ENCODE results near the gene JARID2. TPM values are rescaled to one million over a fixed set of nuclear protein-coding genes. Genes with fewer than 3 reads are reported as not detected.

The JARID2 gene
- total and polyA plus RNA-seq, 10 of the 15 experiments (the other 5 are each of a cell fraction or from before 2014, with no cell fraction given) = 4.2 to 21.6 (median 11.7) TPM

GRCh38 chr6:15511248-15512125 is 265.6 kb downstream of the JARID2 start:
- ATAC-seq (no peak), FAIRE-seq (no peak), DNase-seq (ENCODE audit: low read depth, low spot score) (no peak)
- Histone ChIP-seq H2AFZ (ENCODE audit: control insufficient read depth, low read depth, low read length) (no peak overlapping the region), H3K27ac (ENCODE audit: control insufficient read depth, insufficient read depth) (no peak overlapping the region), H3K4me1 (ENCODE audit: control insufficient read depth, insufficient read depth, low read length) (no peaks in the 10 kb centered on the region), H3K9me3 (replicated peaks; ENCODE audit: control insufficient read depth, insufficient read depth, low read length) (no peaks in the 10 kb centered on the region), H3K36me3 (ENCODE audit: control insufficient read depth in 2 of 2, insufficient read depth in 2 of 2, low read length in 1 of 2) (peaks cover 33 to 47% of the 10 kb centered on the region in 2 experiments), H3K27me3 (replicated peaks in 1 of 2; ENCODE audit: control insufficient read depth in 2 of 2, insufficient read depth in 2 of 2, low read length in 1 of 2) (no peaks in the 10 kb centered on the region), H3K4me3 (no peak overlapping the region), H4K20me1 (ENCODE audit: control insufficient read depth, insufficient read depth) (no peaks in the 10 kb centered on the region), H3K9ac (ENCODE audit: control insufficient read depth, insufficient read depth, low read length) (no peak overlapping the region), H3K79me2 (ENCODE audit: control insufficient read depth, insufficient read depth, low read length) (no peaks in the 10 kb centered on the region), H3K4me2 (ENCODE audit: control insufficient read depth, insufficient read depth) (no peak overlapping the region)
- ChIA-PET POLR2A (no interaction called here), CTCF (interaction anchor here (2.9 kb wide), 1 partner anchor 113 kb away, joined by 19 read pairs; no protein-coding TSS in a partner anchor), SMC1A (ENCODE audit: uncharacterized antibody, unreplicated experiment) (no interaction called here), RAD21 (ENCODE audit: unreplicated experiment) (interaction anchor here (0.6 kb wide), 1 partner anchor 1252 kb away, joined by 3 read pairs; no protein-coding TSS in a partner anchor)
- no TSS peak for BruUV-seq (replicated peaks)
- 73% methylated on average over 14 of the region's 14 CpGs for WGBS (ENCODE audit: insufficient coverage, insufficient replicate concordance, low lambda C conversion rate, missing lambda C conversion rate)
- intact Hi-C loops (cut with micrococcal nuclease; ENCODE audit: unreplicated experiment) = no loop called here
- TF ChIP-seq CUX1 (IDR thresholded peaks at IDR 0.05; ENCODE audit: insufficient replicate concordance, low read depth, low read length) = no peak
- no peak for TF ChIP-seq NFXL1 (IDR thresholded peaks at IDR 0.05; ENCODE audit: borderline replicate concordance)
- TF ChIP-seq RELB (IDR thresholded peaks at IDR 0.05; ENCODE audit: low read depth) = no peak
- no peak for TF ChIP-seq PAX8 (IDR thresholded peaks at IDR 0.05)
- no peak for TF ChIP-seq IRF5 (IDR thresholded peaks at IDR 0.05; ENCODE audit: borderline replicate concordance)
- in situ Hi-C loops (cut with MboI) = no loop called here
